ENCODE data around the gene PPARD.

DNA sequence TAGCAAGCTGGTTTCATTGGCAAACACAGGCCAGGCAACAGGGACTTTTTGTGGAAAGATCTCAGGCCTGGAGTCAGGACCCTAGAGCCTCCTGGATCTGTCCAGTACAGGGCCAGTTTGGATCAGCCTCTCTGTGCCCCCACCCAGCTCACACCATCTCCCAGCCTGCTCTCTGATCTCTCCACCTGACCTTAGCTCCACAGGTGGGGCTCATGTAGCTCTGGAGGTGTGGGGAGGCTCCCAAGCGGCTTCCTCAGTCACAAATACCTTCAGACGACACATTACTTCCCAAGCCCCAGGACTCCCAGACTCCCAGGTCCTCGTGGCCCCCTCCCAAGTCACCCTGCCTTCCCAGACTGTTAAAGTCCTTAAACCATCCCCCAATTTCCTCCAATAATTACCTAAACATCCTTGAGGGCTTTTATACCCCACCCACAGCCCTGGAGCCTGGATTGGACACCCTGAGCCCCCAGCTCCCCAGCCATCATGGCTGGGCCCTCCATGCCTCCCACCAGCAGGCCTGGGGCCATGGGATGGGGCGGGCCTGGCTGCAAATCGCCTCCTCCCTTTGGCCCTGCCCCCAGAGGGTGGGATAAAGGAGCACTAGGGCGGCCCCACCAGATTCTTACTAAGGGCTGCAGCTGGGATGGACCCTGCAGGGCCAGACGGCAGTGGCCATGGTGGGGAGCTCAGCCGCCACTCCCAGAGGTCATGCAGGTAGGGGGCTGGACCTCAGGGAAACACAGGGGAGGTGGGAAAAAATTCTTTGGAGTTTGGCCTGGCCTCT, 93.9 kb downstream of the PPARD start:
- TF ChIP-seq EZH2 (IDR thresholded peaks at IDR 0.05; ENCODE audit: insufficient read depth, poor library complexity, severe bottlenecking) (no peak), EZH2phosphoT487 (IDR thresholded peaks at IDR 0.05; ENCODE audit: insufficient read depth, low read depth) (no peak)
